ENCODE data around the gene THUMPD1.
"Not testable (repeated sequence)": the region's sequence is repeated elsewhere in the genome, so short reads cannot be mapped to it uniquely, and the experiment has no call there.

THUMPD1 gene

GRCh38 chr16:20766294-20766693 lies 24.7 kb upstream of the THUMPD1 start:
- Histone ChIP-seq H3K27me3 (ENCODE audit: control insufficient read depth in 1 of 2, insufficient read depth in 2 of 2, low read length in 2 of 2) (no peaks in the 10 kb centered on the region), H3K4me3 (ENCODE audit: low read depth in 1 of 2, low read length in 2 of 2) (no peak overlapping the region), H3K9me3 (ENCODE audit: control insufficient read depth in 1 of 2, low read length in 2 of 2) (peaks cover 0 to 5% of the 10 kb centered on the region in 2 donors), H3K36me3 (ENCODE audit: control insufficient read depth in 1 of 2, insufficient read depth in 2 of 2, low read length in 2 of 2) (no peaks in the 10 kb centered on the region), H3K27ac (ENCODE audit: low read depth, low read length) (no peak overlapping the region), H3K4me1 (ENCODE audit: control insufficient read depth in 1 of 2, insufficient read depth in 2 of 2, low read length in 2 of 2) (peaks cover 3 to 18% of the 10 kb centered on the region in 2 donors), H3K9ac (ENCODE audit: low read depth in 1 of 2, low read length in 2 of 2) (no peak overlapping the region)

DNA sequence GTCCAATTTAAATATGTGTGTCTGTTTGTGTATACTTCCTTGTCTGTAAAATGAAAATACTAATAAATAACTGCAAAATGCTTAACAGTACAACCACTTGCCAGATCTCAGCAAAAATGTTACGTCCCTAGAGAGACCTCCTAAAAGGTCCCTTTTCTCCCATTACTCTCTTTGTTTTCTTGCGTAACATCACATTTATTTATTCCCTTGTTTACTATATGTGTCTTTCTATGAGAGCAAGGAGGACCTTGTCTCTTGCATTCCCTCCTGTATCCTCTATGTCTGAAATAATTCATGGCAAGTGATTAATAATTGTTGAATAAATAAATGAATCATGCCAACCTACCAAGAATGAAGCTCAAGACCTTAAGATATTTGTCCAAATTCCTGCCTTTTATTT lies 24.1 kb upstream of the THUMPD1 start:
- Histone ChIP-seq H3K27me3 (ENCODE audit: control insufficient read depth in 1 of 2, insufficient read depth in 2 of 2, low read length in 2 of 2) (no peaks in the 10 kb centered on the region), H3K36me3 (ENCODE audit: control insufficient read depth in 1 of 2, insufficient read depth in 2 of 2, low read length in 2 of 2) (no peaks in the 10 kb centered on the region), H3K4me1 (ENCODE audit: control insufficient read depth in 1 of 2, insufficient read depth in 2 of 2, low read length in 2 of 2) (peaks cover 3 to 18% of the 10 kb centered on the region in 2 donors), H3K9ac (ENCODE audit: low read depth in 1 of 2, low read length in 2 of 2) (no peak overlapping the region), H3K9me3 (ENCODE audit: control insufficient read depth in 1 of 2, low read length in 2 of 2) (peaks cover 0 to 5% of the 10 kb centered on the region in 2 donors), H3K27ac (ENCODE audit: low read depth, low read length) (no peak overlapping the region), H3K4me3 (ENCODE audit: low read depth in 1 of 2, low read length in 2 of 2) (no peak overlapping the region)

DNA sequence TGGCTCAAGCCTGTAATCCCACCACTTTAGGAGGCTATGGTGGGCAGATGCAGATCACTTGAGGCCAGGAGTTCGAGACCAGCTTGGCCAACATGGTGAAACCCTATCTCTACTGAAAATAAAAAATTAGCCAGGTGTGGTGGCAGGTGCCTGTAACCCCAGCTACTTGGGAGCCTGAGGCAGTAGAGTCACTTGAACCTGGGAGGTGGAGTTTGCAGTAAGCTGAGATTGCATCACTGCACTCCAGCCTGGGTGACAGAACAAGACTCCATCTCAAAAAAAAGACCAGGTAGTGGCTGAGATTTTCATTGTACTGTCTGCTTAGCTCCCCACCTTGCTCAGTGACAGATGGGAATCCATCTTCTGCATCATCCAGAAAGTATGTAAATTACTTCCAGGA lies 22.8 kb upstream of the THUMPD1 start:
- not testable (repeated sequence) for H3K27me3 ChIP-seq (ENCODE audit: control insufficient read depth in 1 of 2, insufficient read depth in 2 of 2, low read length in 2 of 2); H3K36me3 ChIP-seq (ENCODE audit: control insufficient read depth in 1 of 2, insufficient read depth in 2 of 2, low read length in 2 of 2); H3K4me3 ChIP-seq (ENCODE audit: low read depth in 1 of 2, low read length in 2 of 2); H3K27ac ChIP-seq (ENCODE audit: low read depth, low read length); H3K9ac ChIP-seq (ENCODE audit: low read depth in 1 of 2, low read length in 2 of 2); H3K9me3 ChIP-seq (ENCODE audit: control insufficient read depth in 1 of 2, low read length in 2 of 2)
- peaks cover 3 to 18% of the 10 kb centered on the region in 2 donors for H3K4me1 ChIP-seq (ENCODE audit: control insufficient read depth in 1 of 2, insufficient read depth in 2 of 2, low read length in 2 of 2)

- Histone ChIP-seq H3K9ac (ENCODE audit: low read depth in 1 of 2, low read length in 2 of 2) (peak within 1 kb of the TSS; percentile 48 to 57), H3K9me3 (ENCODE audit: control insufficient read depth in 1 of 2, low read length in 2 of 2) (peaks cover 0 to 5% of the 10 kb centered on the region in 2 donors), H3K4me3 (ENCODE audit: low read depth in 1 of 2, low read length in 2 of 2) (peak within 1 kb of the TSS; percentile 59 to 71)
These were observed 22.0 kb upstream of the THUMPD1 start, which contains the start of gene ACSM3 for GRCh38 chr16:20763461-20764232. ACSM3 (plus strand) TSS chr16:20764014; CDS start chr16:20770035, 6,021 bp downstream.

GRCh38 chr16:20762404-20763123 lies 20.9 kb upstream of the THUMPD1 start:
- Histone ChIP-seq H3K4me3 (ENCODE audit: low read depth in 1 of 2, low read length in 2 of 2) (peak overlapping the region in 1 of 2 donors; percentile 59), H3K9ac (ENCODE audit: low read depth in 1 of 2, low read length in 2 of 2) (peak overlapping the region in 1 of 2 donors; percentile 57), H3K4me1 (ENCODE audit: control insufficient read depth in 1 of 2, insufficient read depth in 2 of 2, low read length in 2 of 2) (peaks cover 3 to 18% of the 10 kb centered on the region in 2 donors), H3K36me3 (ENCODE audit: control insufficient read depth in 1 of 2, insufficient read depth in 2 of 2, low read length in 2 of 2) (no peaks in the 10 kb centered on the region), H3K9me3 (ENCODE audit: control insufficient read depth in 1 of 2, low read length in 2 of 2) (peaks cover 0 to 5% of the 10 kb centered on the region in 2 donors), H3K27ac (ENCODE audit: low read depth, low read length) (no peak overlapping the region), H3K27me3 (ENCODE audit: control insufficient read depth in 1 of 2, insufficient read depth in 2 of 2, low read length in 2 of 2) (no peaks in the 10 kb centered on the region)

More at GRCh38 chr16:20763461-20764232, 22.0 kb upstream of the THUMPD1 start, which contains the start of gene ACSM3:
- no peaks in the 10 kb centered on the region for H3K27me3 ChIP-seq (ENCODE audit: control insufficient read depth in 1 of 2, insufficient read depth in 2 of 2, low read length in 2 of 2)
- H3K4me1 ChIP-seq (ENCODE audit: control insufficient read depth in 1 of 2, insufficient read depth in 2 of 2, low read length in 2 of 2) = peaks cover 3 to 18% of the 10 kb centered on the region in 2 donors
- H3K27ac ChIP-seq (ENCODE audit: low read depth, low read length) = peak within 1 kb of the TSS; percentile 22
- H3K36me3 ChIP-seq (ENCODE audit: control insufficient read depth in 1 of 2, insufficient read depth in 2 of 2, low read length in 2 of 2) = no peaks in the 10 kb centered on the region

DNA sequence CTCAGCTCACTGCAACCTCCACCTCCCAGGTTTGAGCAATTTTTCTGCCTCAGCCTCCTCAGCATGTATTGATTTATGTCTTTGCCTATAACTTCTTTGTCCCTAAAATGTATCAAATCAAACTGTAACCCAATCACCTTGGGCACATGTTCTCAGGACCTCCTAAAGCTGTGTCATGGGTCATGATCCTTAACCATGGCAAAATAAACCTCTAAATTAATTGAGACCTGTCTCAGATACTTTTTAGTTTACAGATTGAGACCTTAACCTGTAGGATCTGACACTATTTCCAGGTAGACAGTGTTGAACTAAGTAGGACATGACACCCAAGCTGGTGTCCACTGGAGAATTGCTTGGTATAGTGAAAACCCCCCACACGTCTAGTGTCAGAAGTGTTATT lies 19.6 kb upstream of the THUMPD1 start:
- Histone ChIP-seq H3K9ac (ENCODE audit: low read depth in 1 of 2, low read length in 2 of 2) (no peak overlapping the region), H3K27ac (ENCODE audit: low read depth, low read length) (no peak overlapping the region), H3K4me3 (ENCODE audit: low read depth in 1 of 2, low read length in 2 of 2) (no peak overlapping the region), H3K36me3 (ENCODE audit: control insufficient read depth in 1 of 2, insufficient read depth in 2 of 2, low read length in 2 of 2) (no peaks in the 10 kb centered on the region), H3K27me3 (ENCODE audit: control insufficient read depth in 1 of 2, insufficient read depth in 2 of 2, low read length in 2 of 2) (no peaks in the 10 kb centered on the region), H3K4me1 (ENCODE audit: control insufficient read depth in 1 of 2, insufficient read depth in 2 of 2, low read length in 2 of 2) (peaks cover 3 to 18% of the 10 kb centered on the region in 2 donors), H3K9me3 (ENCODE audit: control insufficient read depth in 1 of 2, low read length in 2 of 2) (peaks cover 0 to 5% of the 10 kb centered on the region in 2 donors)

GRCh38 chr16:20760346-20760745 lies 18.7 kb upstream of the THUMPD1 start:
- peaks cover 3 to 18% of the 10 kb centered on the region in 2 donors for H3K4me1 ChIP-seq (ENCODE audit: control insufficient read depth in 1 of 2, insufficient read depth in 2 of 2, low read length in 2 of 2)
- peaks cover 0 to 5% of the 10 kb centered on the region in 2 donors for H3K9me3 ChIP-seq (ENCODE audit: control insufficient read depth in 1 of 2, low read length in 2 of 2)
- no peaks in the 10 kb centered on the region for H3K36me3 ChIP-seq (ENCODE audit: control insufficient read depth in 1 of 2, insufficient read depth in 2 of 2, low read length in 2 of 2)
- H3K4me3 ChIP-seq (ENCODE audit: low read depth in 1 of 2, low read length in 2 of 2) = no peak overlapping the region
- H3K27me3 ChIP-seq (ENCODE audit: control insufficient read depth in 1 of 2, insufficient read depth in 2 of 2, low read length in 2 of 2) = no peaks in the 10 kb centered on the region
- no peak overlapping the region for H3K27ac ChIP-seq (ENCODE audit: low read depth, low read length)
- no peak overlapping the region for H3K9ac ChIP-seq (ENCODE audit: low read depth in 1 of 2, low read length in 2 of 2)

DNA sequence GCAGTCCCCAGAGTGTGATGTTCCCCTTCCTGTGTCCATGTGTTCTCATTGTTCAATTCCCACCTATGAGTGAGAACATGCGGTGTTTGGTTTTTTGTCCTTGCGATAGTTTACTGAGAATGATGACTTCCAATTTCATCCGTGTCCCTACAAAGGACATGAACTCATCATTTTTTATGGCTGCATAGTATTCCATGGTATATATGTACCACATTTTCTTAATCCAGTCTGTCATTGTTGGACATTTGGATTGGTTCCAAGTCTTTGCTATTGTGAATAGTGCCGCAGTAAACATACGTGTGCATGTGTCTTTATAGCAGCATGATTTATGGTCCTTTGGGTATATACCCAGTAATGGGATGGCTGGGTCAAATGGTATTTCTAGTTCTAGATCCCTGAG lies 14.2 kb upstream of the THUMPD1 start:
- H3K9me3 ChIP-seq (ENCODE audit: control insufficient read depth in 1 of 2, low read length in 2 of 2); H3K9ac ChIP-seq (ENCODE audit: low read depth in 1 of 2, low read length in 2 of 2); H3K4me1 ChIP-seq (ENCODE audit: control insufficient read depth in 1 of 2, insufficient read depth in 2 of 2, low read length in 2 of 2): not testable (repeated sequence)

DNA sequence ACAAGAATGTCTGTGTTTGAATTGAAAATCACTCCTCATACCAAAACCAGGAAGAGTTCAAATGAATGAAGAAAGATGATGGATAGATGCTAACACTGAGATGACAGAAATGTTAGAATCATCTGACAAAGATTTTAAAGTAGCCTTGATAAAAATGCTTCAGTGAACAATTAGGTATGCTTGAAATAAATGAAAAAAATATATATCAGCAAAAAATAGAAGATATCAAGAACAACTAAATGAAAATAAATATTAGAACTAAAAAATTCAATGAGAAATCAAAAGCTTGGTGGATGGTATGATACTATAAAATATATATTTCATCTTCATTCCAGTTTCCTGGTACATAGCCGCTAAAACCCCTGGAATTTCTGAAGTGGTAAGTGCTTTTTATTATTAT lies 13.6 kb upstream of the THUMPD1 start:
- Histone ChIP-seq H3K9me3 (ENCODE audit: control insufficient read depth in 1 of 2, low read length in 2 of 2) (no peaks in the 10 kb centered on the region), H3K4me1 (ENCODE audit: control insufficient read depth in 1 of 2, insufficient read depth in 2 of 2, low read length in 2 of 2) (no peaks in the 10 kb centered on the region), H3K27ac (ENCODE audit: low read depth, low read length) (no peak overlapping the region), H3K9ac (ENCODE audit: low read depth in 1 of 2, low read length in 2 of 2) (no peak overlapping the region), H3K4me3 (ENCODE audit: low read depth in 1 of 2, low read length in 2 of 2) (no peak overlapping the region), H3K27me3 (ENCODE audit: control insufficient read depth in 1 of 2, insufficient read depth in 2 of 2, low read length in 2 of 2) (no peaks in the 10 kb centered on the region), H3K36me3 (ENCODE audit: control insufficient read depth in 1 of 2, insufficient read depth in 2 of 2, low read length in 2 of 2) (no peaks in the 10 kb centered on the region)

More for the DNA sequence above, 14.2 kb upstream of the THUMPD1 start:
- not testable (repeated sequence) for H3K27ac ChIP-seq (ENCODE audit: low read depth, low read length); H3K27me3 ChIP-seq (ENCODE audit: control insufficient read depth in 1 of 2, insufficient read depth in 2 of 2, low read length in 2 of 2); H3K36me3 ChIP-seq (ENCODE audit: control insufficient read depth in 1 of 2, insufficient read depth in 2 of 2, low read length in 2 of 2); H3K4me3 ChIP-seq (ENCODE audit: low read depth in 1 of 2, low read length in 2 of 2)

GRCh38 chr16:20753727-20754126 lies 12.1 kb upstream of the THUMPD1 start:
- Histone ChIP-seq H3K27me3 (ENCODE audit: control insufficient read depth in 1 of 2, insufficient read depth in 2 of 2, low read length in 2 of 2) (no peaks in the 10 kb centered on the region), H3K36me3 (ENCODE audit: control insufficient read depth in 1 of 2, insufficient read depth in 2 of 2, low read length in 2 of 2) (no peaks in the 10 kb centered on the region), H3K27ac (ENCODE audit: low read depth, low read length) (no peak overlapping the region), H3K4me1 (ENCODE audit: control insufficient read depth in 1 of 2, insufficient read depth in 2 of 2, low read length in 2 of 2) (no peaks in the 10 kb centered on the region), H3K4me3 (ENCODE audit: low read depth in 1 of 2, low read length in 2 of 2) (no peak overlapping the region), H3K9me3 (ENCODE audit: control insufficient read depth in 1 of 2, low read length in 2 of 2) (no peaks in the 10 kb centered on the region), H3K9ac (ENCODE audit: low read depth in 1 of 2, low read length in 2 of 2) (no peak overlapping the region)

Data from duodenal mucosa (tissue), 2 donors.